NCI-H1930 (cell line): Measurements from ENCODE around the gene IPP.
"Not testable (repeated sequence)": the region's sequence is repeated elsewhere in the genome, so short reads cannot be mapped to it uniquely, and the experiment has no call there.

Experiments
- DNase-seq, 2 experiments: peaks; one replicate each; lab custom pipeline; 2025; lab: John Stamatoyannopoulos, UW

The IPP gene

DNA sequence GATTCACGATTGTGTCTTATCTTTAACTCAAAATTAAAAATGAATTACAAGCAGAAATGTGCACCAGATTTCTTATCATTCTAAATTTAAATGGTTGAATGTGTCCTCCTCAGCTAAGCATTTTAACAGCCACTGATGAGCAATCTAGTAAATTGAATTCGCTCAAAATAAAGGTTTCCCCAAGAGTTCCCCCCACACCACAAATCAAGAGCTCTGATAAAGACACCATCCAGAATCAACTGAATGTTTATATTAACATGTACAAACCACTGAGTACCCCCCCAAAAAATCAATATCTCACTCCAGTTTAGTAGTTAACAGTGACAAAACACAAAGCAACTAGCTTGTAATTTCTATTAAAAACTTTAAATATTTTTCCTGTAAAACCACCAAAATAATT is 66.1 kb downstream of the IPP start:
- no peak for DNase-seq

DNA sequence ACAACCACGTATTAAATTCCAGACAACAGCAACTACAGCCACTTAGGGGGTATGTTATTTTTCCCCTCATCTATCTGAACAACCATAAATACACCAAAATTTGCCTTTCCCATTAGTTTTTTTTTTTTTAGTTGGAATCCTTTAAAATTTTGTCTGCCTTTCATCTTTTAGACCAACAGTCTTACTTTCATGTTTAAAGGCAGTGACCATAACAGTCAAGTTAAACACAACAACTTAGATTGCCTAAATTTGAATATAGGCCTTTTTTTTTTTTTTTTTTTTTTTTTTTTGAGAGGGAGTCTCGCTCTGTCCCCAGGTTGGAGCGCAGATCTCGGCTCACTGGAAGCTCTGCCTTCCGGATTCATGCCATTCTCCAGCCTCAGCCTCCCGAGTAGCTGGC is 67.5 kb downstream of the IPP start:
- DNase-seq = no peak

DNA sequence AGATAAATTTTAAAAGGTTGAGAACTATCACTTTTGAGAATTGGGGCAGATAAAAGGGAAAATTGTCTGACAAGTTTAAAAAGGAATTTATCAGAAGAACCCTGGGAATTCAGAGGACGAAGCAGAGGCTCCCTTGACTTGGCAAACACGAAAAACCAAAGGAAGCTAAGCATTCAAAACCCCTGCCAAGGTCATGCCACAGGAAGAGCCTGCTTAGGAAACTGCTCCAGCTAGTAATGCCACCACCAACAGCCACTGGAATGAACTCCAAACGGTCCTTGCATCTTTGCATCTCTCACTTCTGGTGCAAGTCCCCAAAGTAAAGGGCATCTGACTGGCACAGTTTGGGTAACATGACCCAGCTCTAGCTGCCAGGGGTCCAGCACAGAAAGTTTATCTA is 71.3 kb downstream of the IPP start:
- no peak for DNase-seq

DNA sequence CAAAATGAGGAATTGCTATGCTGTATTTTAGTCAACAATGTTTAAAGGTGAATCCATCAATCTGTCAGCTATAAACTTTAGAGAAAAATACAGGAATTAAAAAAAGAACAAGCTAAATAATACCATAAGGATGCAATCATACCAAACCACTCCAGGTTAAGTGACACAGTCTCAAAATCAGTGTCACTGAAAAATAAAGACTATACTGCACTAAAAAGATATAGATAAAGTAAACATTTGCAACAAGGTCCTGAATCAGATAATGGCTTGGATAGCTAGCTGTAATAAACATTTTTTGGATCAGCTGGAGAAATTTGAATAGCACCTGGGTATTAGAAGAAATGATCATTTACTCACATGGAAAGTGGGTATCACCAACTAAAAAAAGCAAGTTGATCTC is 72.0 kb downstream of the IPP start:
- DNase-seq = no peak

DNA sequence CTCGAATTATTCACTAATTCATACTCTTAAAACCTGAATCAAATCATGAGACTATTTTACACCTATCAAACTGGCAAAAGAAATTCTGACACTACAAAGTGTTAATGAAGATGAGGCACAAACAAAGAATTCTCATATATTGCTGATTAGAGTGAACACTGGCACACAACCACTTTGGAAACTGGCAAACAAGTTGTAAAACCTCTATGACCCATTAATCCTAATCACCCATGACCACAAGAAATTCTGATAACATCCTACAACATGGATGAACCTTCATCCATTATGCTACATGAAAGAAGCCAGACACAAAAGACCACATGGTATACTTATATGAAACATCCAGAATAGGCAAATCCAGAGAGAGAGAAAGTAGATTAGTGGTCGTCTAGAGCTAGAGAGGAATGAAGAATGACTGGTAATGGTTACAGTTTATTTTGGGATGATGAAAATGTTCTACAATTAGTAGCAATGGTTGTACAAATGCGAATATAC is 72.7 kb downstream of the IPP start:
- DNase-seq = no peak

DNA sequence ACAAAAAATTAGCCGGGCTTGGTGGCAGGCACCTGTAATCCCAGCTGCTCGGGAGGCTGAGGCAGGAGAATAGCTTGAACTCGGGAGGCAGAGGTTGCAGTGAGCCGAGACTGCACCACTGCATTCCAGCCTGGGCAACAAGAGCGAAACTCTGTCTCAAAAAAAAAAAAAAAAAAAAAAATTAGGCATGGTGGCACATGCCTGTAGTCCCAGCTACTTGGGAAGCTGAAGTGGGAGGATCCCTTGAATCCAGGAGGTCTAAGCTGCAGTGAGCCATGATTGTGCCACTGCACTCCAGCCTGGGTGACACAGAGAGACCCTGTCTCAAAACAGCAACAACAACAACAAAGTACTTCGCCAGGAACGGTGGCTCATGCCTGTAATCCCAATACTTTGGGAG is 73.9 kb downstream of the IPP start:
- not testable (repeated sequence) for DNase-seq

DNA sequence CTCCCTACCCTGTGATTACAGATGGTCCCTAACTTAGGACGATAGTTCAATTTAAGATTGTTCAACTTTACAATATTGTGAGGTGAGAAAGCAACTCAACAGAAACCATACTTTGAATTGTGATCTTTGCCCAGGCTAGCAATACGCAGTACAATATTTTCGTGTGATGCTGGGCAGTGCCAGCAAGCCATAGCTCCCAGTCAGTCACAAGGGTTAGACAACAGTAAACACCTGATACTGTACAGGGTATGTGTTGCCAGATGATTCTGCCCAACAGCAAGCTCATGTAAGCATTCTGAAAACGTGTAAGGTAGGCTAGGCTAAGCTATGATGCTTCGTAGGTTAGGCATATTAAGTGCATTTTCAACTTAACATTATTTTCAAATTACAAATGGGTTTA is 76.0 kb downstream of the IPP start:
- DNase-seq = no peak

DNA sequence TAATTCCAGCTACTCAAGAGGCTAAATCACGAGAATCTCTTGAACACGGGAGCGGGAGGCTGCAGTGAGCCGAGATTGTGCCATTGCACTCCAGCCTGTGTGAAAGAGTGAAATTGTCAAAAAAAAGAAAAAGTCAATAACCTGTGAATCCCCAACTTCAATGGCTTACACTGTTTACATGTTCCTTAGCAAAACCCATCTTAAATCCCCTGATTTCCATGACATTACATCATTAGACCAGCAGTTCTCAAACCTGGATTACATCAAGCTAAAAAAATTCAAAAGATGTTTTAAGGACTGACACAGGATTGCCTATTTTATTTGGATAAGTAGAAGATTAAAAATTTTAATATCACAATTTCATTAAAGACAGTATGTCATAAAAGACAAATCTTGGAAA is 76.5 kb downstream of the IPP start:
- no peak for DNase-seq

DNA sequence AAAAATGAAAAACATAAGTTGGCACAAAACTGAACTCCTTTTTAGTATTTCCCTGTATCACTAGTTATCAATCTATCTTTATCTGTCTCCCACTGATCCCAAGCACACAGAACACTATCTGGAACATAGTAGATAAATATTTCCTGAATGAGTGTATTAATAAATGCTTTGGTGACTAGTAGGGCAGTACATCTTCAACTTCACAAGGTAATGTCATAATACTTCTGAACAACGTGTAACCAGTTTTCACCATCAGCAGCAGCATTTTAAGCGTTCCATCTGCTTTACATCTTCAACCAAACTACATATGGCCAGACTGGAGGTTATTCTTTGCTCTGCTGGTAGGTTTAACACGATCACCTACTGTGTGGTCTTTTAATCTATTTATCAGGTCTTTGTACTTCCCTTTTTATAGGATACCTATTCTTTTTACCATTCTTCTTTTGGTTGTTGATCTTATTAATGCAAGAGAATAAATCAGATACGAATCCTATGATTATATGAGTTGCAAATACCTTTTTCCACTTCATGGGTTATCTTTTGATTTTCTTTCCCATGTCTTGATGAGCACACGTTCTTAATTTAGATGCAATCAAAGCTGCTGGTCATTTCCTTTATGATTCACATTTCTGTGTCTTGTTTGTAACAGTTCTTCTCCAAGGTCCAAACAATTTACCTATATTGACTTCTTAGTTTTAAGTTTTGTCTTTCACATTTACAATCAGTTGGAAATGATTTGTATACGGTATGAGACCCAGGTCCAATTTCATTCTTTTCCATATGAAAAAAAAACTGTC is 80.4 kb downstream of the IPP start:
- no peak for DNase-seq

DNA sequence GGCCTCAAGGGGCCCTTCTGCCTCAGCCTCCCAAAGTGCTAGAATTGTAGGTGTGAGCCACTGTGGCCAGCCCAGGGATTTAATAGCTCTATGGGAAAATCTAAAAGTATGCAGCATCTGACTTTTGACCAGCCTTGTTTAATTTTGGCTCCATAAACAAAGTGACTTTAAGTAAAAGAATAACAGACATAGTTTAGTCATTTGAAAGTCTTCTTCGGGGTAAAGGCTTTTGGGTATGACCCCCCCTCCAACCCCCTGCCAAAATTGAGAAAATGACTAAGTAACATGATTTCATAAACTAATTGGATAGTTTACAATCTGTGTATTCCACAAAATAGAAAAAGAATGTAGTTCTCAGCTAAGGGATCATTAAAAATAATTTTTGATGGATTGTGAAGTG is 81.1 kb downstream of the IPP start:
- no peak for DNase-seq

DNA sequence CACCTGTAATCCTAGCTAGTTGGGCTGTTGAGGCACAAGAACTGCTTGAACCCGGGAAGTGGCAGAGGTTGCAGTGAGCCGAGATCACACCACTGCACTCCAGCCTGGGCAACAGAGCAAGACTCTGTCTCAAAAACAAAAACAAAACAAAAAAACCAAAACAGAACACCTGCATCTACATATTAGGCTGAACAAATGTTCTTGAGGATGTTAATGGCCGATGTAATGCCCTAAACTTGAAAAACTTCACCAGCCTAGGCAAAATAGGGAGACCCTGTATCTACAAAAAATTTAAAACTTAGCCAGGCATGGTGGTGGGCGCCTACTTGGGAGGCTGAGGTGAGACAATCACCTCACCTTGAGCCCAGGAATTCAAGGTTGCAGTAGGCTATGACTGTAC is 81.9 kb downstream of the IPP start:
- DNase-seq = no peak

DNA sequence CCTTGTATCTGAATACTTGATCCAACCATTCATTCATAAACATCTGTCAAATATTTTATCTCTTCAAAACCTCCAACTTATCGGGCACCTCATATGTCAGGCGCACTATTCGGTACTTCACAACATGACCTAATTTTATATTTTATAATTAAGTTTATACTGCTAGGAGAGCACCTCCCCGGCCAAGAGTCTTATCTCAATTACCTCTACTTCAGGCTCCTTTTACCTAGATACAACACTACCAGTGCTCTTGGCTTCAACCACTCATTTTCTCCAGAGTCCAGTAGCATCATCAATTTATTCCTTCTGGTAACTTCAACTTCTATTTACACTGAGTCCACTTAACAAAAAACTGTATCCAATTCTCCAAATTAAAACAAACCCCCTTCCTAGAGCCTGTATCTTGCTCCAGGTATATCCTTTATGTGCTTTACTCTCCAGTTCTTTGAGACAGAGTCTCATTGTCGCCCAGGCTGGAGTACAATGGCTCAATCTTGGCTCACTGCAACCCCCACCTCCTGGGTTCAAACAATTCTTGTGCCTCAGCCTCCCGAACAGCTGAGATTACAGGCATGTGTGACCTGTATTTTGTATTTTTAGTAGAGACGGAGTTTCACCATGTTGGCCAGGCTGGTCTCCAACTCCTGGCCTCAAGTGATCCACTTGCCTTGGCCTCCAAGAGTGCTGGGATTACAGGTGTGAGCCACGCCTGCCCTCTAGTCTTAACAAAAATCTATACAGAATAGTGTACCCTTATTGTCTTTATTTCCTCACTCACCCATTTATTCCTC is 82.9 kb downstream of the IPP start:
- no peak for DNase-seq

DNA sequence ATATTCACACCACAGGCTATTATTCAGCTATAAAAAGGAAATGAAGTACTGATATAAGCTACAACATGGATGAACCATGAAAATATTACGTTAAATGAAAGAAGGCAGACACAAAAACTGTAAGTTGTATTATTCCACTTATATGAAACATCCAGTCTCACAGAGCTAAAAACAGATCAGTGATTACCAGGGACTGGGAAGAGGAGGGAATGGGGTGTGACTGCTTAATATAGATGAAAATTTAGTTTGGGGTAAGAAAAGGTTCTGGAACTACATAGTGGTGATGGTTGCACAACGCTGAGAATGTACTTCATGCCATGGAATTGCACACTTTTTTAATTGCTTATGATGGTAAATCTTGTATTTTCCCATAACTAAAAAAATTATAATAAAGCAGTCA is 83.6 kb downstream of the IPP start:
- no peak for DNase-seq

DNA sequence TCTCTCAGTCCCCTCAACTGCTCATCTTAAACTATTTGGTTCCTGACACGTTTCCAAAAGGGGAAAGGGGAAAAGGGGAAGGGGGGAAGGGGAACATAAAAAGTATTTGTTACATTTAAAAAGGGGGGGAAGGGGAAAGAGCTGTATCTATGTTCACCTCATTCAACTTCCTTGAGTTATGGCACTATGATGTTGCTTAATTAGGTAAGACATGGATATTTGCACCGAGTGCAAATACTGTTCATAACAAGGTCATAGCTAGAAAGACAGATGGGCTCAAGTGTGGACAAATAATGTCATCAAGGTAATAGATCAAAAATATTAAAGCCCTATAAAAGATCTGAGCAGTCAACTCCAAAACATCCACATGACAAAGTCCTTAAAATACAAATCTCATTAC is 90.1 kb downstream of the IPP start:
- DNase-seq = no peak

DNA sequence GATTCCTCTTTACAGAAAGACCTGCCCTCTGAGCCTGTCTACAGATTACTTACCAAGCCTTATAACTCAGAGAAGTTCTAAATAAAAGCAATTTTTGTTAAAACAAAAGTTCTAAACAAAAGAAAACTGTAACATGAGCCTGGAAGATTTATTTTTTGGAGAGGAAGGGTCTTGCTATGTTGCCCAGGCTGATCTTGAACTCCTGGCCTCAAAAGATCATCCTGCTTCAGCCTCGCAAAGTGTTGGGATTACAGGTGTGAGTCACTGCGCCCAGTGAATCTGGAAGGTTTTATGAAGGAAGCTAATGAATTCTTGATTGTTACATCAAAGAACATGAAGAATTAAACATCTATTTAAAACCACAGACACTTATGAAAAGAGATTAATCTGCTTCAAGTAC is 91.2 kb downstream of the IPP start:
- no peak for DNase-seq

DNA sequence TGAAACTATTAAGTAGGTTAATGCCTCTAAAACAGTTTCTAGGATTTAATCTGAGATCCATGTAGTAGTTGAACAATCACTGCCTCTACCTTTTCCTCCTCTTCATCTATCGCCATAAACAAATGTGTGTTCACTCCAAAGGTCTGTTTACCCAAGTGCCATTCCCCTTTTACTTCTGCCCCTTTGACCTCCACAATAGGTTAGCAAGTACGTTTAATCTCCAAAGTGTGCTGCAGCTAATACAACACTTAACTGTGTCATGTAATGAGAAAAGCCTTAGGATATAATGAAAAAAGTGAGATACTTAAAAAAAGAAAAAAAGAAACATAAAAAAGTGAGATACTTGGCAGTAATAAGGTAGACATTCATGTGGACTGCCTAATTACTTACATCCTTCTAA is 92.3 kb downstream of the IPP start:
- DNase-seq = no peak

DNA sequence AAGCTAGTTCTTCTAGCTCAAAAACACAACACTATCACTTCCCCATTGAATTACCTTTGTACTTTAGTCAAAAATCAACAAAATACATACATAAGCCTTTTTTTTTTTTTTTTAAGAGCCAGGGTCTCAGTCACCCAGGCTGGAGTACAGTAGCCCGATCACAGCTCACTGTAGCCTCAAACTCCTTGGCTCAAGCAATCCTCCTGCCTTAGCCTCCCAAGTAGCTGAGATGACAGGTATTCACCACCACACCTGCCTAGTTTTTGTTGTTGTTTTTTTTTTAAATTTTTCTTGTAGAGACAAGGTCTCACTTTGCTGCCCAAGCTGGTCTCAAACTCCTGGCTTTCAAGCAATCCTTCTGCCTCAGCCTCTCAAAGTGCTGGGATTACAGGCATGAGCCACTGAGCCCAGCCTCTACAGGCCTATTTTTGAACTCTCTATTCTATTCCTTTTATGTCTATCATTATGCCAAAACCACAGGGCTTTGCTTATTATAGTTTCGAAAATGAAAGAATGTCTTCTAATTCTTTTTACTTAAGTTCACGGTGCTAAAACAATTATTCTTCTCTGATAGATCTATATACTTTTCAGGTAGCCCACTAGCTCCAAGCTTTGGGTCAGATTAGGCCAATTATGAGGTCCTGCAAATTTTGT is 93.8 kb downstream of the IPP start:
- no peak for DNase-seq

DNA sequence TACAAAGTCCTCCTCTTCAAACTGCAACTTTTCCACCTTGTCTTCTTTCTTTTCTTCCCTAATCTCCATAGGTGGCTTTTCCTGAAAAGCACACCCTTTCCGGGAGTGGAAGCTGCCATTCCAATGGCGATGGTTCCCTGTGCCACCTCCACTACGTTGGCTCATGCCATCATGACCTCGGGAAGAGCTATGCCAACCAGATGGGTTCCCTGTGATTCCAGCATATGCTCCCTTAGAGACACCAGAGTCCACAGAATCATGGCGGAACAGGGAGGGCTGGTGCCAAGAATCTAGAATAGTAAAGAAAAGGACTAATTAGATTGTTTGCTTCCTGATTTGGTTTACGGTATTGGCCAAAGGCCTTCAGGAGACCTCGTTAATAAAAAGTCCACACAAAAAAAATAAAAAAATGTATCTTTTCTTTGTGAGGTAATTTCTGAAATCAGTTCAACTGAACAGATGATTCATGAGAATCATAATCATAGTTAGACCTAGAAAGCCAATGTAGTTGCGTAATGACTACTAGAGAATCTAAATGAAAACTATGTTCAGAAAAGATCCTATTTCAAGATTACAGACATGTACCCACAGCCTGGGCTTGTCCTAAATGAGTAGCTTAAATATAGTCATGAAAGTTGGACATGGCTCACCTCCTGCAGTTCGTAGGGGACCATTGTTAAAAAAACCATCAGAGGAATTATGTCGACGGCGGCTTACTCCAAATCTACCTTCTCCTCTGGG is 95.7 kb downstream of the IPP start:
- DNase-seq = no peak
